SK-N-SH (cell line): ENCODE measurements around the gene DCDC2. TPM values are rescaled to one million over a fixed set of nuclear protein-coding genes. Genes with fewer than 3 reads are reported as not detected.

Experiments used
- CTCF ChIA-PET: fragments of 300-600, 350-600 bp; formaldehyde crosslinking; extraction: SDS; loops from one replicate; lab custom pipeline; 2021; lab: Yijun Ruan, JAX
- POLR2A ChIA-PET: fragments of 350-600 bp; sonication (Branson Sonifier 250); formaldehyde crosslinking; extraction: SDS; loops from one replicate; lab custom pipeline; 2020; ENCODE audit warnings: antibody characterized with exemption, inconsistent platforms; lab: Yijun Ruan, JAX
- DNase-seq: peaks from one replicate; pipeline ENCODE4 v3.0.0; 2012
- H2AFZ ChIP-seq: fragments of 200-600 bp; sonication (generic); 2 replicates; pipeline ENCODE4 v1.8.1; 2016; ENCODE audit warnings: antibody characterized with exemption, mild to moderate bottlenecking, low read depth
- H3F3A ChIP-seq: fragments of 200-600 bp; sonication (generic); replicated peaks from 2 replicates; pipeline ENCODE3; 2016; ENCODE audit warnings: antibody characterized with exemption, mild to moderate bottlenecking; ENCODE audit not compliant: insufficient read depth
- H3K27ac ChIP-seq, 2 experiments: fragments of 200-500 bp in 1 of 2; fragments of 200-600 bp in 1 of 2; sonication (Bioruptor generic) in 1 of 2; sonication (generic), shearing (Covaris generic) in 1 of 2; 2 replicates each; pipeline versions ENCODE4 v1.5.1 to v1.6.1; 2014 to 2016; ENCODE audit warnings: low read depth in 2 of 2, inconsistent platforms in 1 of 2, low read length in 1 of 2, mild to moderate bottlenecking in 1 of 2, mixed read lengths in 1 of 2
- H3K27me3 ChIP-seq: fragments of 200-600 bp; sonication (generic), shearing (Covaris generic); 2 replicates; pipeline ENCODE4 v1.6.1; 2016; ENCODE audit warnings: mixed run types; ENCODE audit not compliant: insufficient read depth
- H3K36me3 ChIP-seq, 2 experiments: fragments of 200-500 bp in 1 of 2; fragments of 200-600 bp in 1 of 2; sonication (Bioruptor generic) in 1 of 2; sonication (generic) in 1 of 2; replicated peaks in 1 of 2; 2 replicates each; pipeline versions ENCODE3 to v1.5.1; 2014 to 2016; ENCODE audit warnings: low read length in 1 of 2, mild to moderate bottlenecking in 1 of 2; ENCODE audit not compliant: insufficient read depth in 2 of 2, control insufficient read depth in 1 of 2
- H3K4me1 ChIP-seq, 2 experiments: fragments of 200-500 bp in 1 of 2; fragments of 200-600 bp in 1 of 2; sonication (Bioruptor generic) in 1 of 2; sonication (generic), shearing (Covaris generic) in 1 of 2; 2 replicates each; pipeline versions ENCODE4 v1.5.1 to v1.6.1; 2014 to 2016; ENCODE audit warnings: low read depth in 1 of 2, low read length in 1 of 2, mixed run types in 1 of 2; ENCODE audit not compliant: insufficient read depth in 2 of 2, control insufficient read depth in 1 of 2
- H3K4me2 ChIP-seq: fragments of 200-600 bp; sonication (generic), shearing (Covaris generic); 2 replicates; pipeline ENCODE4 v1.6.1; 2017; ENCODE audit warnings: mixed run types
- H3K4me3 ChIP-seq, 2 experiments: fragments of 200-500 bp in 1 of 2; fragments of 200-600 bp in 1 of 2; sonication (Bioruptor generic) in 1 of 2; sonication (generic), shearing (Covaris generic) in 1 of 2; 2 replicates each; pipeline versions ENCODE4 v1.5.1 to v1.8.1; 2014 to 2016; ENCODE audit warnings: low read depth in 2 of 2, inconsistent platforms in 1 of 2, low read length in 1 of 2, mild to moderate bottlenecking in 1 of 2, mixed read lengths in 1 of 2, moderate library complexity in 1 of 2
- H3K79me2 ChIP-seq: fragments of 200-600 bp; sonication (generic); 2 replicates; pipeline ENCODE4 v1.8.1; 2017; ENCODE audit warnings: mild to moderate bottlenecking; ENCODE audit not compliant: insufficient read depth
- H3K9ac ChIP-seq: fragments of 200-600 bp; sonication (generic); 2 replicates; pipeline ENCODE4 v1.6.1; 2017; ENCODE audit warnings: mixed run types
- H3K9me2 ChIP-seq: fragments of 200-600 bp; sonication (generic); 2 replicates; pipeline ENCODE4 v1.6.1; 2017; ENCODE audit warnings: mixed run types
- H3K9me3 ChIP-seq: fragments of 200-600 bp; sonication (generic); 2 replicates; pipeline ENCODE4 v1.6.1; 2017; ENCODE audit warnings: mixed run types, mild to moderate bottlenecking, moderate library complexity
- H4K20me1 ChIP-seq: fragments of 200-600 bp; sonication (generic); 2 replicates; pipeline ENCODE4 v1.6.1; 2017; ENCODE audit warnings: mild to moderate bottlenecking, mixed run types; ENCODE audit not compliant: insufficient read depth
- CTCF ChIP-seq: fragments of 200-600 bp; sonication (generic); IDR thresholded peaks from 2 replicates; pipeline ENCODE4 v1.6.1; 2017; ENCODE audit warnings: antibody characterized with exemption, mild to moderate bottlenecking, moderate library complexity
- FOXJ3 ChIP-seq: sonication (generic); formaldehyde crosslinking; IDR thresholded peaks from 2 replicates; pipeline ENCODE4 v1.5.1; 2020; ENCODE audit warnings: mild to moderate bottlenecking, missing genetic modification reagents
- FOXM1 ChIP-seq: IDR thresholded peaks from 2 replicates; pipeline ENCODE4 v1.4.0; 2012; ENCODE audit warnings: low read depth, mild to moderate bottlenecking
- GABPA ChIP-seq: IDR thresholded peaks from 2 replicates; pipeline ENCODE4 v1.4.0; 2012; ENCODE audit warnings: low read depth, mild to moderate bottlenecking
- IRF3 ChIP-seq: fragments of 150-350 bp; IDR thresholded peaks from 2 replicates; pipeline ENCODE4 v1.6.1; 2016; ENCODE audit warnings: mild to moderate bottlenecking, low read depth, low read length
- JUND ChIP-seq: IDR thresholded peaks from 2 replicates; pipeline ENCODE4 v1.4.0; 2012
- MAX ChIP-seq: IDR thresholded peaks from 2 replicates; pipeline ENCODE4 v1.4.0; 2012; ENCODE audit warnings: low read depth
- MEF2A ChIP-seq: IDR thresholded peaks from 2 replicates; pipeline ENCODE4 v1.4.0; 2012; ENCODE audit warnings: low read depth, borderline replicate concordance
- NRF1 ChIP-seq: IDR thresholded peaks from 2 replicates; pipeline ENCODE4 v1.6.1; 2012; ENCODE audit warnings: low read depth, mild to moderate bottlenecking, low read length
- PBX3 ChIP-seq: IDR thresholded peaks from 2 replicates; pipeline ENCODE4; 2012
- POLR2AphosphoS5 ChIP-seq: IDR thresholded peaks from 2 replicates; pipeline ENCODE4 v1.6.1; 2012; ENCODE audit warnings: low read depth, low read length
- RFX5 ChIP-seq: IDR thresholded peaks from 2 replicates; pipeline ENCODE4 v1.6.1; 2012; ENCODE audit warnings: mild to moderate bottlenecking, improper control_type of control experiment, low read length
- SIN3A ChIP-seq: IDR thresholded peaks from 2 replicates; pipeline ENCODE4 v1.6.1; 2012; ENCODE audit warnings: low read depth, mild to moderate bottlenecking, low read length, moderate library complexity, borderline replicate concordance
- SMC3 ChIP-seq: IDR thresholded peaks from 2 replicates; pipeline ENCODE4 v1.6.1; 2012; ENCODE audit warnings: low read depth, low read length, improper control_type of control experiment
- TAF1 ChIP-seq: IDR thresholded peaks from 2 replicates; pipeline ENCODE4 v1.6.1; 2012; ENCODE audit warnings: low read depth, mild to moderate bottlenecking, low read length, moderate library complexity, borderline replicate concordance
- TEAD4 ChIP-seq: IDR thresholded peaks from 2 replicates; pipeline ENCODE4 v1.4.0; 2012; ENCODE audit warnings: mild to moderate bottlenecking, borderline replicate concordance; ENCODE audit not compliant: insufficient read depth
- USF1 ChIP-seq: IDR thresholded peaks from 2 replicates; pipeline ENCODE4 v1.4.0; 2012; ENCODE audit warnings: low read depth, borderline replicate concordance
- USF2 ChIP-seq: fragments of 150-350 bp; IDR thresholded peaks from 2 replicates; pipeline ENCODE4 v1.6.1; 2017; ENCODE audit warnings: antibody characterized with exemption, low read length, low read depth, borderline replicate concordance
- WGBS: methylation state at CpG from one replicate; pipeline ENCODE4 v1.1.6; 2017; ENCODE audit warnings: low lambda C conversion rate; 5-methylcytosine and 5-hydroxymethylcytosine counted together
- polyA plus RNA-seq, 3 experiments: library from polyadenylated mRNA; depleted of rRNA; stranded (reverse); fragments of >200 nt; gene quantifications; 2 replicates each; pipeline ENCODE4 v1.2.3, GENCODE V29; 2012

Gene DCDC2
- not detected in 2 replicates for polyA plus RNA-seq (2012; rRNA removed)
- not detected in 2 replicates for polyA plus RNA-seq (2012; cell fraction: cytosol; rRNA removed)
- polyA plus RNA-seq (2012; cell fraction: nucleus; rRNA removed): not detected in 2 replicates

GRCh38 chr6:24357336-24358218 lies at the start of gene DCDC2:
DCDC2 (minus strand) TSS chr6:24358059; CDS start chr6:24357750, 309 bp downstream.
- no peaks in the 10 kb centered on the region for H3F3A ChIP-seq
- peaks cover 0 to 4% of the 10 kb centered on the region in 2 experiments; a peak in 2 of 4 replicates for H3K4me1 ChIP-seq
- H3K36me3 ChIP-seq: no peaks in the 10 kb centered on the region
- WGBS: 88% methylated on average over 43 of the region's 61 CpGs
- no peak within 1 kb of the TSS for H3K4me3 ChIP-seq
- no peaks in the 10 kb centered on the region for H3K27me3 ChIP-seq
- CTCF ChIA-PET: interaction anchor here (0.9 to 1.0 kb wide), 2 partner anchors 35 to 75 kb away, joined by 3 read pairs; no protein-coding TSS in a partner anchor
- POLR2A ChIA-PET: no interaction called here
- H3K9me2 ChIP-seq: no peaks in the 10 kb centered on the region
- no peaks in the 10 kb centered on the region; the same call in 1 of the 2 replicates for H3K9me3 ChIP-seq
- H3K79me2 ChIP-seq: no peaks in the 10 kb centered on the region
- no peak within 1 kb of the TSS for H3K9ac ChIP-seq
- H3K27ac ChIP-seq: no peak within 1 kb of the TSS
- TF ChIP-seq SIN3A (no peak), POLR2AphosphoS5 (no peak), RFX5 (no peak), SMC3 (no peak), JUND (no peak), NRF1 (no peak), MAX (no peak), GABPA (no peak), USF1 (no peak), IRF3 (no peak), CTCF (no peak), TEAD4 (no peak), MEF2A (no peak), FOXJ3 (no peak), FOXM1 (no peak), PBX3 (no peak), TAF1 (no peak), USF2 (no peak)
- H4K20me1 ChIP-seq: no peaks in the 10 kb centered on the region
- no peak for DNase-seq
- no peak within 1 kb of the TSS for H2AFZ ChIP-seq
- no peak within 1 kb of the TSS for H3K4me2 ChIP-seq
